ENCODE results near the gene SEC14L1.

SEC14L1 gene

GRCh38 chr17:77140166-77140877, 447 bp upstream of the SEC14L1 start:
- H3K4me3 ChIP-seq (ENCODE audit: low read depth, low read length), result peak overlapping the region; percentile 76
- H3K4me1 ChIP-seq (ENCODE audit: control insufficient read depth in 1 of 2, insufficient read depth in 2 of 2, low read length in 2 of 2), result peaks cover 5 to 13% of the 10 kb centered on the region in 2 experiments
- H4K12ac ChIP-seq (ENCODE audit: low read depth, low read length), result peak overlapping the region; percentile 57
- peak overlapping the region; percentile 66 for H2BK5ac ChIP-seq (ENCODE audit: low read depth, low read length, poor library complexity)
- H2BK120ac ChIP-seq (ENCODE audit: insufficient read depth, low read length, poor library complexity), result peak overlapping the region; percentile 37
- H3K27ac ChIP-seq (ENCODE audit: low read depth, low read length), result peak overlapping the region; percentile 86
- H2AFZ ChIP-seq (ENCODE audit: insufficient read depth, low read length, poor library complexity), result peak overlapping the region; percentile 77
- H3K18ac ChIP-seq (ENCODE audit: low read length), result peak overlapping the region; percentile 89
- H3K9ac ChIP-seq (ENCODE audit: low read length), result peak overlapping the region; percentile 91
- WGBS (ENCODE audit: extremely low coverage, insufficient coverage, insufficient read length), result no CpG with 5 or more reads among the region's 67 CpGs
- peaks cover 8% of the 10 kb centered on the region for H3K79me2 ChIP-seq (ENCODE audit: control insufficient read depth, insufficient read depth, low read length, poor library complexity)
- H3K23ac ChIP-seq (ENCODE audit: low read length), result no peak overlapping the region
- peak overlapping the region; percentile 1 for H3K4ac ChIP-seq (ENCODE audit: low read depth, low read length)
- H3K4me2 ChIP-seq (ENCODE audit: low read length), result peak overlapping the region; percentile 92
- H3K36me3 ChIP-seq (ENCODE audit: control insufficient read depth in 1 of 2, insufficient read depth in 2 of 2, low read length in 2 of 2), result peaks cover 4 to 6% of the 10 kb centered on the region in 2 experiments
- H4K91ac ChIP-seq (ENCODE audit: low read depth, low read length), result peak overlapping the region; percentile 77
- no peaks in the 10 kb centered on the region for H3K27me3 ChIP-seq (ENCODE audit: insufficient read depth, low read length)
- H3K14ac ChIP-seq (ENCODE audit: low read length), result peak overlapping the region; percentile 81
- H3K79me1 ChIP-seq (ENCODE audit: low read length), result peaks cover 11% of the 10 kb centered on the region
- H3K9me3 ChIP-seq (ENCODE audit: insufficient read depth, low read depth, low read length), result peaks cover 6% of the 10 kb centered on the region
- peak overlapping the region; percentile 75 for H4K8ac ChIP-seq (ENCODE audit: low read depth, low read length)
- peak overlapping the region; percentile 10 for H2BK12ac ChIP-seq (ENCODE audit: low read length)
- H2AK5ac ChIP-seq (ENCODE audit: low read length), result peak overlapping the region; percentile 74
- peak; percentile 98 for DNase-seq

- Histone ChIP-seq H3K4me1 (ENCODE audit: control insufficient read depth in 1 of 2, insufficient read depth in 2 of 2, low read length in 2 of 2) (peaks cover 12 to 21% of the 10 kb centered on the region in 2 experiments), H3K27me3 (ENCODE audit: insufficient read depth, low read length) (no peaks in the 10 kb centered on the region), H3K79me1 (ENCODE audit: low read length) (peaks cover 14% of the 10 kb centered on the region), H3K4ac (ENCODE audit: low read depth, low read length) (no peak overlapping the region), H2AFZ (ENCODE audit: insufficient read depth, low read length, poor library complexity) (no peak overlapping the region), H4K91ac (ENCODE audit: low read depth, low read length) (no peak overlapping the region), H3K27ac (ENCODE audit: low read depth, low read length) (no peak overlapping the region), H2BK5ac (ENCODE audit: low read depth, low read length, poor library complexity) (no peak overlapping the region), H3K9ac (ENCODE audit: low read length) (no peak overlapping the region), H3K9me3 (ENCODE audit: insufficient read depth, low read depth, low read length) (peaks cover 4% of the 10 kb centered on the region), H4K12ac (ENCODE audit: low read depth, low read length) (no peak overlapping the region), H2AK5ac (ENCODE audit: low read length) (no peak overlapping the region), H3K14ac (ENCODE audit: low read length) (no peak overlapping the region), H3K79me2 (ENCODE audit: control insufficient read depth, insufficient read depth, low read length, poor library complexity) (peaks cover 10% of the 10 kb centered on the region), H3K23ac (ENCODE audit: low read length) (no peak overlapping the region), H2BK12ac (ENCODE audit: low read length) (no peak overlapping the region), H2BK120ac (ENCODE audit: insufficient read depth, low read length, poor library complexity) (no peak overlapping the region), H3K18ac (ENCODE audit: low read length) (no peak overlapping the region), H3K4me3 (ENCODE audit: low read depth, low read length) (no peak overlapping the region), H3K36me3 (ENCODE audit: control insufficient read depth in 1 of 2, insufficient read depth in 2 of 2, low read length in 2 of 2) (peaks cover 5 to 8% of the 10 kb centered on the region in 2 experiments), H4K8ac (ENCODE audit: low read depth, low read length) (no peak overlapping the region), H3K4me2 (ENCODE audit: low read length) (peak overlapping the region; percentile 93)
- WGBS (ENCODE audit: extremely low coverage, insufficient coverage, insufficient read length), result no CpG with 5 or more reads among the region's 9 CpGs
- peak; percentile 70 to 89 for DNase-seq
These were observed 1.2 kb downstream of the SEC14L1 start for GRCh38 chr17:77141846-77142449.

- Histone ChIP-seq H2BK120ac (ENCODE audit: insufficient read depth, low read length, poor library complexity) (no peak overlapping the region), H3K79me2 (ENCODE audit: control insufficient read depth, insufficient read depth, low read length, poor library complexity) (peaks cover 10% of the 10 kb centered on the region), H3K23ac (ENCODE audit: low read length) (no peak overlapping the region), H3K9me3 (ENCODE audit: insufficient read depth, low read depth, low read length) (peaks cover 2% of the 10 kb centered on the region), H2BK5ac (ENCODE audit: low read depth, low read length, poor library complexity) (no peak overlapping the region), H2BK12ac (ENCODE audit: low read length) (no peak overlapping the region), H2AK5ac (ENCODE audit: low read length) (no peak overlapping the region), H3K9ac (ENCODE audit: low read length) (no peak overlapping the region), H3K4ac (ENCODE audit: low read depth, low read length) (peak overlapping the region; percentile 21), H3K14ac (ENCODE audit: low read length) (no peak overlapping the region), H3K4me3 (ENCODE audit: low read depth, low read length) (no peak overlapping the region), H4K8ac (ENCODE audit: low read depth, low read length) (no peak overlapping the region), H3K27me3 (ENCODE audit: insufficient read depth, low read length) (no peaks in the 10 kb centered on the region), H3K79me1 (ENCODE audit: low read length) (peaks cover 14% of the 10 kb centered on the region), H3K36me3 (ENCODE audit: control insufficient read depth in 1 of 2, insufficient read depth in 2 of 2, low read length in 2 of 2) (peaks cover 9 to 12% of the 10 kb centered on the region in 2 experiments), H2AFZ (ENCODE audit: insufficient read depth, low read length, poor library complexity) (no peak overlapping the region), H3K27ac (ENCODE audit: low read depth, low read length) (no peak overlapping the region), H3K4me2 (ENCODE audit: low read length) (no peak overlapping the region), H3K18ac (ENCODE audit: low read length) (no peak overlapping the region), H3K4me1 (ENCODE audit: control insufficient read depth in 1 of 2, insufficient read depth in 2 of 2, low read length in 2 of 2) (peaks cover 12 to 21% of the 10 kb centered on the region in 2 experiments), H4K12ac (ENCODE audit: low read depth, low read length) (no peak overlapping the region), H4K91ac (ENCODE audit: low read depth, low read length) (no peak overlapping the region)
- no CpG with 5 or more reads among the region's 8 CpGs for WGBS (ENCODE audit: extremely low coverage, insufficient coverage, insufficient read length)
- no peak for DNase-seq
These were observed 1.9 kb downstream of the SEC14L1 start for GRCh38 chr17:77142689-77143088.

GRCh38 chr17:77143306-77143705, 2.5 kb downstream of the SEC14L1 start:
- Histone ChIP-seq H4K8ac (ENCODE audit: low read depth, low read length) (no peak overlapping the region), H3K4me2 (ENCODE audit: low read length) (no peak overlapping the region), H2AK5ac (ENCODE audit: low read length) (no peak overlapping the region), H3K14ac (ENCODE audit: low read length) (no peak overlapping the region), H3K27me3 (ENCODE audit: insufficient read depth, low read length) (no peaks in the 10 kb centered on the region), H3K4me1 (ENCODE audit: control insufficient read depth in 1 of 2, insufficient read depth in 2 of 2, low read length in 2 of 2) (peaks cover 12 to 21% of the 10 kb centered on the region in 2 experiments), H3K79me1 (ENCODE audit: low read length) (peaks cover 14% of the 10 kb centered on the region), H3K79me2 (ENCODE audit: control insufficient read depth, insufficient read depth, low read length, poor library complexity) (peaks cover 10% of the 10 kb centered on the region), H3K4me3 (ENCODE audit: low read depth, low read length) (no peak overlapping the region), H2BK120ac (ENCODE audit: insufficient read depth, low read length, poor library complexity) (no peak overlapping the region), H3K4ac (ENCODE audit: low read depth, low read length) (no peak overlapping the region), H3K9ac (ENCODE audit: low read length) (no peak overlapping the region), H3K27ac (ENCODE audit: low read depth, low read length) (no peak overlapping the region), H4K12ac (ENCODE audit: low read depth, low read length) (no peak overlapping the region), H3K9me3 (ENCODE audit: insufficient read depth, low read depth, low read length) (no peaks in the 10 kb centered on the region), H3K18ac (ENCODE audit: low read length) (no peak overlapping the region), H3K36me3 (ENCODE audit: control insufficient read depth in 1 of 2, insufficient read depth in 2 of 2, low read length in 2 of 2) (peaks cover 12 to 14% of the 10 kb centered on the region in 2 experiments), H2AFZ (ENCODE audit: insufficient read depth, low read length, poor library complexity) (no peak overlapping the region), H3K23ac (ENCODE audit: low read length) (no peak overlapping the region), H4K91ac (ENCODE audit: low read depth, low read length) (no peak overlapping the region), H2BK5ac (ENCODE audit: low read depth, low read length, poor library complexity) (no peak overlapping the region), H2BK12ac (ENCODE audit: low read length) (no peak overlapping the region)
- WGBS (ENCODE audit: extremely low coverage, insufficient coverage, insufficient read length), result no CpG with 5 or more reads among the region's 1 CpG
- DNase-seq, result no peak

Measured in trophoblast cell (in vitro differentiated cells and primary cell).